ENCODE measurements around the gene TARS3.

TARS3 gene

GRCh38 chr15:101723171-101723873 lies 951 bp downstream of the TARS3 start:
- Histone ChIP-seq H3K36me3 (ENCODE audit: control insufficient read depth, insufficient read depth, low read length) (peaks cover 4% of the 10 kb centered on the region), H3K27me3 (replicated peaks; ENCODE audit: control insufficient read depth, insufficient read depth, low read length) (no peaks in the 10 kb centered on the region), H3K4me3 (replicated peaks; ENCODE audit: low read depth, low read length) (peak overlapping the region; percentile 71)
- peak; percentile 53 for DNase-seq (ENCODE audit: extremely low read depth, insufficient read length)
- no peak for TF ChIP-seq CTCF (IDR thresholded peaks at IDR 0.05; ENCODE audit: insufficient read depth, low read length, poor library complexity, severe bottlenecking)

DNA sequence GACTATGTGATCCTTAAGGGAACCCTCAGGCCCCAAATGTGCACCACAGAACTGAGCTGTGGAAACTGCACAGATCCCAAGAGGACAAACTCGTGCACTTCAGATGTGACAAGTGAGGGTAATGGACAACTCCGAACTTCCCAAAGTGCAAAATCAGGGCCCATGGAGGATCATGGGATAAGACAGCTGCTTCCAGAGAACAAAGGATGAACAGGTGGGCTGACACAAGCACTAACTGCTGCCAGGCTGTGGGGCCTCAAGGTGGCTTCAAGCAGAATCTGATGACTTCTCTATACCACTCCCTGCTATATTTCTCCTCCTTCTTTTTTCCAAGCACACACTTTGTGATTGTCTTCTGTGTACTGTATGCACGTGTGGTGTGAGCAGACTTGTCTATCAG lies 5.4 kb downstream of the TARS3 start:
- TF ChIP-seq CTCF (IDR thresholded peaks at IDR 0.05; ENCODE audit: insufficient read depth, low read length, poor library complexity, severe bottlenecking) = no peak
- Histone ChIP-seq H3K27me3 (replicated peaks; ENCODE audit: control insufficient read depth, insufficient read depth, low read length) (no peaks in the 10 kb centered on the region), H3K36me3 (ENCODE audit: control insufficient read depth, insufficient read depth, low read length) (peaks cover 4% of the 10 kb centered on the region), H3K4me3 (replicated peaks; ENCODE audit: low read depth, low read length) (no peak overlapping the region)
- no peak for DNase-seq (ENCODE audit: extremely low read depth, insufficient read length)

DNA sequence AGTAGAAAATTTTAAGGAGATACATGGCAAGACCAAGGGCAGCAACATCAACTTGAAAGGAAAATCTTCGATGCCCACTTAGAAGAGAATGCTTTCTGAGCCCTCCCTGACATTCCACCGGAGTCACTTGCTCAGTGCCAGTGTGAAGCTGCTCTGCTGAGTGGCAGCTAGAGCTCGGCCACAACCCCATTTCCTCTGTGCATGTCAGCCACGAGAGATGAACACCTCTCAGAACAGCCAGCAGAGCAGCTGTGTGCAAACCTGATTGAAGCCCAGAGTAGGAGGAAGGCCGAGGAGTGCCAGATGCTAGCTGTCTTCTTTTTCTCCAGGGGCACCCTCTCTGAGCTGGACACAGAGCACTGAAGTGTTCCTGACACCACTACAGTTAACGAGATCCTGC lies 12.2 kb downstream of the TARS3 start:
- Histone ChIP-seq H3K4me3 (replicated peaks; ENCODE audit: low read depth, low read length) (no peak overlapping the region), H3K36me3 (ENCODE audit: control insufficient read depth, insufficient read depth, low read length) (peaks cover 8% of the 10 kb centered on the region), H3K27me3 (replicated peaks; ENCODE audit: control insufficient read depth, insufficient read depth, low read length) (no peaks in the 10 kb centered on the region)
- no peak for TF ChIP-seq CTCF (IDR thresholded peaks at IDR 0.05; ENCODE audit: insufficient read depth, low read length, poor library complexity, severe bottlenecking)
- DNase-seq (ENCODE audit: extremely low read depth, insufficient read length) = no peak

DNA sequence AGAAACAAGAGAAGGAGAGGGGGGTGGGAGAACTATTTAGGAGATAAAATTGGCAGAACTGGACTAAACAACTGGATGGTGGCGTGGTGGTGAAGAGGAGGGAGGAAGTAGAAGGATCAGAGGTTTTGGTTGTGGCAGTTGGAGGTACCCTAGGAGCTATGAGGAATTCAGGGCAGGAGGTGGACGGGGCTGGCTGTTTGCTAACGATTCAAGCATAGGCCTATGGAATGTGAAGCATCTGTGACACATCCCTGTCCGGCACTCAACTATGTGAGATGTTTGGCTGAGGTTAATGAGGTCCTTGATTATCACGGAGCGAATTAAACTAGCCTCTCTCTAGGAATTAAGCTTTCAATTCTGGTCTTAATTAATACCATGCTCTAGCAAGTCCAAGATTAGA lies 13.5 kb downstream of the TARS3 start:
- Histone ChIP-seq H3K27me3 (replicated peaks; ENCODE audit: control insufficient read depth, insufficient read depth, low read length) (no peaks in the 10 kb centered on the region), H3K36me3 (ENCODE audit: control insufficient read depth, insufficient read depth, low read length) (peaks cover 8% of the 10 kb centered on the region), H3K4me3 (replicated peaks; ENCODE audit: low read depth, low read length) (no peak overlapping the region)
- TF ChIP-seq CTCF (IDR thresholded peaks at IDR 0.05; ENCODE audit: insufficient read depth, low read length, poor library complexity, severe bottlenecking) = no peak
- DNase-seq (ENCODE audit: extremely low read depth, insufficient read length) = no peak

DNA sequence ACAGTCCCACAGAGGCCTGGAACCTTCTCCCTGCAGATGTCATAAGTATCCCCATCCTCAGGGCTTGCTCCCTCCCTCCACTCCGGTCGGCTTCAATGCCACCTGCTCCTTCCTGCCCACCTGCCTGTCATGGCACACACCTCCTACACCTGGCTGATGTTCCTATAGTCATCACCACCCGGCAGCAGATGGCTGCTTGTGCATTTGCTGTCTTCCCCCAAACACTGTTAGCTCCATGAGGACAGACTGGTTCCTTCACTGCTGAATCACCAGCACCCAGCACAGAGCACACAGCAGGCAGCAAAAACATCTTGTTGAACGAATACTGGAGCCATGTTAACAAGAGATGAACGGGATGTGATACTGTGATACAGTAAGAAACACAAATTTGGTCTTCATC lies 14.8 kb downstream of the TARS3 start:
- DNase-seq (ENCODE audit: extremely low read depth, insufficient read length) = no peak
- TF ChIP-seq CTCF (IDR thresholded peaks at IDR 0.05; ENCODE audit: insufficient read depth, low read length, poor library complexity, severe bottlenecking) = no peak
- Histone ChIP-seq H3K36me3 (ENCODE audit: control insufficient read depth, insufficient read depth, low read length) (peaks cover 8% of the 10 kb centered on the region), H3K4me3 (replicated peaks; ENCODE audit: low read depth, low read length) (no peak overlapping the region), H3K27me3 (replicated peaks; ENCODE audit: control insufficient read depth, insufficient read depth, low read length) (no peaks in the 10 kb centered on the region)

- Histone ChIP-seq H3K4me3 (replicated peaks; ENCODE audit: low read depth, low read length) (no peak overlapping the region), H3K36me3 (ENCODE audit: control insufficient read depth, insufficient read depth, low read length) (peaks cover 8% of the 10 kb centered on the region), H3K27me3 (replicated peaks; ENCODE audit: control insufficient read depth, insufficient read depth, low read length) (no peaks in the 10 kb centered on the region)
- DNase-seq (ENCODE audit: extremely low read depth, insufficient read length) = no peak
- no peak for TF ChIP-seq CTCF (IDR thresholded peaks at IDR 0.05; ENCODE audit: insufficient read depth, low read length, poor library complexity, severe bottlenecking)
These were observed 16.3 kb downstream of the TARS3 start for GRCh38 chr15:101707983-101708382.
